ENCODE measurements around the gene PDE4D. TPM values are rescaled to one million over a fixed set of nuclear protein-coding genes. Genes with fewer than 3 reads are reported as not detected.

PDE4D gene
- total and polyA plus RNA-seq, 2 donors (not counting 1 experiment from before 2014, with no cell fraction given) = 14.9 to 171 TPM

GRCh38 chr5:59171131-59171530 lies 722.4 kb downstream of the PDE4D start:
- no peaks in the 10 kb centered on the region for H3K36me3 ChIP-seq (replicated peaks in 1 of 2; ENCODE audit: control extremely low read depth in 1 of 2, control insufficient read depth in 1 of 2, extremely low read depth in 1 of 2, insufficient read depth in 2 of 2, low read length in 1 of 2)
- ATAC-seq (ENCODE audit: low read depth) = no peak
- no peak overlapping the region for H3K4me3 Mint-ChIP-seq
- H3K4me2 ChIP-seq (replicated peaks; ENCODE audit: low read depth, low read length, poor library complexity, severe bottlenecking) = no peak overlapping the region
- H3K27ac ChIP-seq (ENCODE audit: low read length in 2 of 2) = no peak overlapping the region
- no peaks in the 10 kb centered on the region for H3K27me3 Mint-ChIP-seq
- H3K9me3 Mint-ChIP-seq (ENCODE audit: insufficient read depth) = no peaks in the 10 kb centered on the region
- H4K20me1 ChIP-seq (ENCODE audit: control insufficient read depth, insufficient read depth, low read length, poor library complexity, severe bottlenecking) = no peaks in the 10 kb centered on the region
- TF ChIP-seq EZH2 (IDR thresholded peaks at IDR 0.05; ENCODE audit: borderline replicate concordance, insufficient read depth, low read depth, low read length, poor library complexity, severe bottlenecking) (no peak), CTCF (IDR thresholded peaks at IDR 0.05) (no peak)
- no peaks in the 10 kb centered on the region for H3K4me1 ChIP-seq (ENCODE audit: control insufficient read depth in 2 of 2, insufficient read depth in 2 of 2, low read length in 2 of 2)
- no peaks in the 10 kb centered on the region for H3K9me3 ChIP-seq (ENCODE audit: control extremely low read depth in 1 of 3, control insufficient read depth in 2 of 3, insufficient read depth in 1 of 3, low read length in 2 of 3)
- intact Hi-C loops (cut with micrococcal nuclease) = no loop called here
- H3K9ac ChIP-seq (ENCODE audit: low read length) = no peak overlapping the region
- no peak overlapping the region for H2AFZ ChIP-seq (ENCODE audit: insufficient read depth, low read depth, low read length, poor library complexity, severe bottlenecking)
- CTCF ChIA-PET = no interaction called here
- no peak overlapping the region for H3K27ac Mint-ChIP-seq
- no peaks in the 10 kb centered on the region for H3K79me2 ChIP-seq (ENCODE audit: control insufficient read depth, insufficient read depth, low read length)
- POLR2A ChIA-PET = no interaction called here
- WGBS (ENCODE audit: insufficient coverage) = 100% methylated on average over 1 of the region's 2 CpGs
- no peaks in the 10 kb centered on the region for H3K4me1 Mint-ChIP-seq
- H3K27me3 ChIP-seq (replicated peaks in 1 of 4; ENCODE audit: control extremely low read depth in 1 of 4, control insufficient read depth in 3 of 4, insufficient read depth in 4 of 4, low read length in 3 of 4) = no peaks in the 10 kb centered on the region
- no peak for DNase-seq
- H3K4me3 ChIP-seq (ENCODE audit: control extremely low read depth in 1 of 5, extremely low read depth in 1 of 5, insufficient read depth in 1 of 5, low read depth in 2 of 5, low read length in 4 of 5) = no peak overlapping the region

GRCh38 chr5:59169768-59170150 lies 723.8 kb downstream of the PDE4D start:
- Mint-ChIP-seq H3K4me3 (no peak overlapping the region), H3K4me1 (no peaks in the 10 kb centered on the region), H3K27ac (no peak overlapping the region), H3K27me3 (no peaks in the 10 kb centered on the region), H3K9me3 (ENCODE audit: insufficient read depth) (no peaks in the 10 kb centered on the region)
- POLR2A ChIA-PET = no interaction called here
- ATAC-seq (ENCODE audit: low read depth) = no peak
- Histone ChIP-seq H3K9ac (ENCODE audit: low read length) (no peak overlapping the region), H3K79me2 (ENCODE audit: control insufficient read depth, insufficient read depth, low read length) (no peaks in the 10 kb centered on the region), H3K9me3 (ENCODE audit: control extremely low read depth in 1 of 3, control insufficient read depth in 2 of 3, insufficient read depth in 1 of 3, low read length in 2 of 3) (no peaks in the 10 kb centered on the region), H3K4me1 (ENCODE audit: control insufficient read depth in 2 of 2, insufficient read depth in 2 of 2, low read length in 2 of 2) (no peaks in the 10 kb centered on the region), H2AFZ (ENCODE audit: insufficient read depth, low read depth, low read length, poor library complexity, severe bottlenecking) (no peak overlapping the region), H3K4me2 (replicated peaks; ENCODE audit: low read depth, low read length, poor library complexity, severe bottlenecking) (no peak overlapping the region), H3K4me3 (ENCODE audit: control extremely low read depth in 1 of 5, extremely low read depth in 1 of 5, insufficient read depth in 1 of 5, low read depth in 2 of 5, low read length in 4 of 5) (no peak overlapping the region), H3K36me3 (replicated peaks in 1 of 2; ENCODE audit: control extremely low read depth in 1 of 2, control insufficient read depth in 1 of 2, extremely low read depth in 1 of 2, insufficient read depth in 2 of 2, low read length in 1 of 2) (no peaks in the 10 kb centered on the region), H3K27ac (ENCODE audit: low read length in 2 of 2) (no peak overlapping the region), H3K27me3 (replicated peaks in 1 of 4; ENCODE audit: control extremely low read depth in 1 of 4, control insufficient read depth in 3 of 4, insufficient read depth in 4 of 4, low read length in 3 of 4) (no peaks in the 10 kb centered on the region), H4K20me1 (ENCODE audit: control insufficient read depth, insufficient read depth, low read length, poor library complexity, severe bottlenecking) (no peaks in the 10 kb centered on the region)
- intact Hi-C loops (cut with micrococcal nuclease) = no loop called here
- 100% methylated on average over 1 of the region's 1 CpG for WGBS (ENCODE audit: insufficient coverage)
- DNase-seq = no peak
- CTCF ChIA-PET = interaction anchor here (1.3 to 1.4 kb wide), 2 partner anchors 9 to 284 kb away, joined by 3 to 4 read pairs; no protein-coding TSS in a partner anchor
- no peak for TF ChIP-seq CTCF (IDR thresholded peaks at IDR 0.05)
- no peak for TF ChIP-seq EZH2 (IDR thresholded peaks at IDR 0.05; ENCODE audit: borderline replicate concordance, insufficient read depth, low read depth, low read length, poor library complexity, severe bottlenecking)
